GM21390 (cell line): Measurements from ENCODE around the gene HS1BP3.

Source experiments
- ATAC-seq: cut with Tn5 transposase; IDR thresholded peaks from one replicate; pipeline ENCODE4 v1.9.1; 2021; ENCODE audit not compliant: unreplicated experiment

HS1BP3 gene

DNA sequence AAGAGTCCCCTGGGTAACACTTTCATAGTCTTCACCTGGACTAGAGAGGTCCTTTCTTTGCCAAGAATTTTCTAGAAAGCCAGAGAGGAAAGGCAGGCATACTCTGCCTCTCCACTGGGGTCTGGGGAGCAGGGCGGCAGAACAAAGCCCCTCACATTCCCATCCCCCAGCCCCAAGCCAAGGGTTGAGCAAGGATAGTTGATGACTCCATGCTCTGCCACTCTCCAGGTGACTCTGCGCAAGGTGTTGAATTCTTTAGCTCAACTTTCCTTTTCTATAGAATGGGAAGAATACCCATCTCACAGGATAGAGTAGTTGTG is 13.1 kb upstream of the HS1BP3 start:
- no peak for ATAC-seq

DNA sequence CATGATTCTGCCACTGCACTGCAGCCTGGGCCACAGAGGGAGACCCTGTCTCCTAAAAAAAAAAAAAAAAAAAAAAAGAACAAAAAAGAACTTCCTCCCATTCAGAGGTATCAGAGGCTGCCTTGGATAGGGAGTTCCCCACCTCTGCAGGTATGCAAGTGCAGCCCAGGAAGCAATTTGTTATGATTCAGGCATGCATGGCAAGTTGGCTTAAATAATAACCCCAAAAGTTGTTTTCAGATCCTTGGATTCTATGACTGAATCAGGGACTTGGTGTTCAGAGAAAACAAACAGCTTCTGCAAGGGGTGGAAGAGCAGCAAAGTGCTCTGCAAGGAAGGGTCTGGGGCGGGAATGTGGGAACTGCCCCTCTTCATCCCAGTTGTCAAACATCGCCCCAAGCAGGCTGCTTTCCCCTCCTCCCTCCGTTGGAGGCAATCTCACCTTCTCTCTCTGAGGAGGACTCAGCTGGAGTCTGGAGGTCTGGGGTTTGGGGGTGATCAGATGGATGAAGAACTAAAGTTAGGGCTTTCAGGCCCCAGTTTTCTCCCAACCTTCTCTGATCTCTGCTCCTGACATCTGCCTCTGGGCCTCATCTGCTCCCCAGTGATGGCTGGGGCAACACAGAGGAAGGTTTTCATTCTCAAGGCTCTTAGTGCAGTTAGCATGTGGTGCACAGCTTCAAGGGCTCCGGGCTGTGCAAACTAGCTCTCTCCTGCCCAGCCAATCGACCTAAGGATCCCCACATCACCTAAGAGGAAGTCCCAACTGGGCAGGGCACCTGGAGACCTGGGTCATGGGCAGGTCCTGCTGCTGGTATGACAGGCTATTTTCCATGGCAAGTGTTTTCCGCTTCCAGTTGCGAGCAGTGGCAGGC is 12.5 kb upstream of the HS1BP3 start:
- ATAC-seq: no peak

DNA sequence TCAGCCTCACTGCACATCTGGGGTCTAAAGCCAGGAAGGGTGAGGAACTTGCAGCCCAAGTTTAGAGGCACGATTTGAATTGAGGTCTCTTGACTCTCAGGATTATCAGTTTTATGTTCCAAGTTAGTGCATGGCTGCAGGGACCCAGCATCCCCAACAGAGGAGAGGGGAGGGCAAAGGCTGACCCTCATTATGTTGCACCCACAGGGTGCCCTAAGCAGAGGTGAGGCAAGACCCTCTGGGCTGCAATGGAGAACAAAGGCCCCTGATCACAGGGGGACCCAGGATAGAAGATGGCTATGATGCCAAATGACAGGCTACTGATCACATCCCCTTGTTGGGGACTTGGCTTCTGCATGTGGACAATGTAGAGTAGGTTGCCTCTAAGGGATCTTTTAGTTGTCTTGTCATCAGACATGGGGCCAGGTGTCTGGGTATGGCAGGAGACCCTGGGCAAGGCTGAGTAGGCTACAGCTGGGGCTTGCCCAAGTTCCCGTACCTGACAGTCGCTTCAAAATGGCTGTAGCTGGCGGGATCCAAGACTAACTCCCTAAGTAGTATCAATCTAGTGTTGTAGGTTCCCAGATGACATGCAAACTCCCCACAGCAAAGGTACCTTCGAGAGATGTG is 11.5 kb upstream of the HS1BP3 start:
- ATAC-seq: no peak

DNA sequence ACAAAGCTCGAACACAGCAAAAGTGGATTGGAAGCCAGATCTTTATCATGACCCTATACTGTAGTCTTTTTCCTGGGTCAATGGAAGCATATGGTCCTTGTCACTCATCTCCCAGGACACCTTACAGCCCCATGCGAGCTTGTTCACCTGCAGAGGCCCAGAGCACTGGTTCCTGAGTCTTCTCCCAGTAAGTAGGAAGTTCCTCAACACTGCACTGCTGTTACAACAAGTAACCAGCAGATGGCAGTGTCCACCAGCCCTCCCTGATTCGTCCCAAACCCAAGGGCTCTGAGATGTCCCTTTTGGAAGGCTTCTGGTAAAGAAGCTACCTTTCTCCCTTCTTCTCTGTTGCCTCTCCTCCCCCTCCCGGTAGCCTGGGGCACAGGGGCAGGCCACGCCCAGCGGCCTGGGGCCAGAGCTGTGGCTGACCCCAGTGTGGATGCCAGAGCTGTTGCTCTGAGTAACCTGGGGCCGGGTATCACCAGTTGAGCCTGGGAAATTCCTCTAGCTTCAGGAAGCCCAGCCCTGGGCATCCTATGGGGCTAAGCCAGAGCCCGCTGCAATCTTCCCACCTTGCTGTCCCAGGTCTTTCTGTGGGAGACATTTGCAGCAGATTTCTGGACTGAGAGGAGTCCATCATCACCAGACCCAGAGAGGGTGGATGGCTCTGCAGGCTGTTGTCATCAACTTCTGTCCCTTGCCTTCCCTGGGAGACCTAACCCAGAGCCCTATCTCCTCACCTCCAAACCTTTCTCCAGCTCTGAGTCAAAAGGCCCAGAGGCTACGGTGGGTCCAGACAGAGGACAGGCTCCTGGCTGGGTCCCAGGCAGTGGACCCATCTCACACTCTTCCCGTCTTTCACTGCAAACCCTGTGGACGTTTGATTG is 10.8 kb upstream of the HS1BP3 start:
- peak; percentile 60 for ATAC-seq

DNA sequence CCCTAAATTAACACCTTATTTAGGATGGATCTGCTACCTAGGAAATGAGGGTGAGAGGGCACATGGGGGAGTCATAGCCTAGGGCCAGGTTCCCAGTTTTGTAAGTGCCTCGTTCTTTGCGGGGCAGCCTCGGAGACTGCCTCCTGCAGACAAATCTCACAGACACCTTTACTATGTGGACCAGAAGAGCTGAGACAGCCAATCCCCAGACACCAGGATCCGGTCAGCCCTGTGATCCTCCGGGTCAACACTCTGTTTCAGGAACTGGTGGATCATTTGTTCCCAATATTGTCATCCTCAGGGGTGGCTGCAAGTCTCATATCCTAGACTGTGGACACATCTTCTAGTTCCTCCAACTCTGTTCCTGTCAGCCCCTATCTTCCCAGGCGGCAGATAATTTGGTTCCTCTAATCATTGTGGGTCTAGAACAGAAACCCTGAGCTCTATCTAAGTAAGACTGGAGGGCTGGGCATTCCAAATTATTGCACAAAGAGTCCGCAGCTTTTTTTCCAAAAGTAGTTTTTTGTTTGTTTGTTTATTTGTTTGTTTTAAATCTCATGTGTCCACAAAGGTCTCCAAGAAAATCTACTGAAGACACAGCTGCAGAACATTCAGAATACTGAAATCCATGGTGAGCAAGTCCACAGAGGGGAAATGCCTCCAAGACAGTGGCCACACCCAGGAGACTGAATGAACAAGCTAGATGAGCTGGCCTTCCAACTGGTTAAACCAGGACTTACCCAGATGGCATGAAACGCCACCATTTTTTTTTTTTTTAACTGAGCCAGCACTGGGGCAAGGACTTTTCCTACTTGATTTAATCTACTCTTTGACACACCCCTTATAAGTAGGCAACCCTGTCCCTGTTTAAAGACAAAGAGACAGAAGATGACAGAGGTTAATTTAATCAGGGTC is 9.9 kb upstream of the HS1BP3 start:
- no peak for ATAC-seq

DNA sequence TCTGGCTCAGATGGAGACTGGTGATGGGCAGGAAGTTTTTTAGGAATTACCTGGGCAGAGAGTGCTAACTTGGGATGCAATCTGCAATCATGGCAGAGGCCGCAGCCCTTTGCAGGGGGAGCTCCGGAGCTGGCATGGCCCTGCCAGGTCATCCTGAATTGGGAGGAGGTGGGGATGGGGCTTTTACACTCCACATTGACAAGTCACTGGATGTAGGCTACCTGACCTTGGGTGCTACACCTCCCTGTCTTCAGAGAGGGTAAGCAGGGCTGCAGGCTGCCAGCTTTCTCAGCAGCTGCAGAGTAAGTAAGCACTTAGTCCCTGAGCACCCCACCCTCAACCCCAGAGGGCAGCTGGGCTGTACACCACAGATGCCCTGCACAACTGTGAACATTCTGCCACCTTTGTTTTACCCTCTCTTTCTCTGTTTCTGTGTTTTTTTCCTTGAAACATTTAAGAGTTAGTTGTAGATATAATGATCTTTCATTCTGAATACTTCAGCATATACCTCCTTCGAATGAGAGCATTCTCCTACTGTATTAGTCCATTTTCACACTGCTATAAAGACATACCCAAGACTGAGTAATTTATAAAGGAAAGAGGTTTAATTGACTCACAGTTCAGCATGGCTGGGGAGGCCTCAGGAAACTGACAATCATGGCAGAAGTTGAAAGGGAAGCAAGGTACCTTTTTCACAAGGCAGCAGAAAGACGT is 6.8 kb upstream of the HS1BP3 start:
- no peak for ATAC-seq

DNA sequence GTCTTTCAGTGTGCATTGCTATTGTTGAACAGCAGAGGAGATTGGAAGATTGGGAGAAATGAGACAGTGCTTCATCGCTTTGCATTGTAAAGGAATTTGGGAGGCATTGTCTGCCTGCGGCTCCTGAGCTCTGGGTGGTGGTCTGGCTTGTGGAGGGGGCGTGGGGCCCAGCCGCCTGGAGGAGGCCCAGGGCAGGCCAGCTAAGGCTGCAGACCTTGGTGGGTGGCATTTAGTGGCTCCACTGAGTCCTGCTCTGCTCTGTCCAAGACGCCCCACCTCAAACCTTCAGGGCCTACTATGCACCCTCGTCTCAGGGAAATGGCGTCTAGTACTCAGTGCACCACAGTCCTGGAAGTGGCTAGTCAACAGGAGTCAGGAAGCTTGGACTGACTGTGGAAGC is 5.7 kb upstream of the HS1BP3 start:
- ATAC-seq: no peak

DNA sequence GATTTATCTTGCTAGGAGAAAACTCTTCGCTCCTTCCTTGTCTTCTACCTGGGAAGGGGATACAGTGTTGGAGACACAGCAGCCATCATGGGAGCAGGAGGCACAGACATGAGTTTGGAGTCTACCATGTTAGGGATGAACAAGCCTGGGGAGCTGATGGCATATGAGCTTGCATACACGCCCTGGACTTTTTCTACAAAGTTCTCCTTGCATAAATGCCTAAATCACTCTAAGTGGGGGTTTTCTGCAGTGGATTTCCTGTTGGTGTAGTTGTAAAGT is 3.6 kb upstream of the HS1BP3 start:
- ATAC-seq: no peak

DNA sequence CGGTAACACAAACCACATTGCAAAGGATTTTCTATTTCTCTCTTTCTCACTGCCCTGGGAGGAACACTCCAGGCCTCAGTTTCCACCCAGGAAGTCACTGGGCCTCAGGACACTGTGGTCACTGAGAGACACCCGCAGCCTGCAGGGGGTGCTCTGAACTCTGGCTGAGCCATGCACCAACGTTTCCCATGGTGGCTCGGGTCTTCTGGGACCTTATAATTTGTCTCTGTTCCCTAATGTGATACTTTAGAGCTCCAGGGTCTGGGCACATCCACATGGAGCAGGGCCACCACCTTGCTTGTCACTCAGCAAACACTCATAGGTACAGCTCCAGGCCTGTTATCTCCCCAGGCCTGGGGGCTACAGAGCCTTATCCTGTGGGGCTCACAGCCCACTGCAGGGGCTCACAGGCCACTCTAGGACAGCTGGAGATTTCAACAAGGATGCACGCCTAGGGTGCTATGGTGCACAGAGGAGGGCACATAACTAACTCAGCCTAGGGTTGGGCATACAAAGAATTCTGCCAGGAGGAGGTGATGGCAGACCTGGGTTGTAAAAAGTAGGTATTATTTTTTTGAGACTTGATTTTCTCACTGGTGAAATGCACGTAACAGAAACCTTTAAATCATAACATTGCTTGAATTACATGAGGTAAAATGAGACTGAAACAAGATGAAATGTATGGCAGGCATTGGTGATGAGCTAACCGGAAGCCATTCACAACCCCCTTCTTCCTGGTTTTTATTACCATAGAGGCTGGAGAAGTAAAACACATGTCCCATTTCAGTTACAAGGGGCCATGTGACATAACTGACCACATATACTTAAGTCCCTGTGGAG is 3.0 kb upstream of the HS1BP3 start:
- ATAC-seq: no peak

DNA sequence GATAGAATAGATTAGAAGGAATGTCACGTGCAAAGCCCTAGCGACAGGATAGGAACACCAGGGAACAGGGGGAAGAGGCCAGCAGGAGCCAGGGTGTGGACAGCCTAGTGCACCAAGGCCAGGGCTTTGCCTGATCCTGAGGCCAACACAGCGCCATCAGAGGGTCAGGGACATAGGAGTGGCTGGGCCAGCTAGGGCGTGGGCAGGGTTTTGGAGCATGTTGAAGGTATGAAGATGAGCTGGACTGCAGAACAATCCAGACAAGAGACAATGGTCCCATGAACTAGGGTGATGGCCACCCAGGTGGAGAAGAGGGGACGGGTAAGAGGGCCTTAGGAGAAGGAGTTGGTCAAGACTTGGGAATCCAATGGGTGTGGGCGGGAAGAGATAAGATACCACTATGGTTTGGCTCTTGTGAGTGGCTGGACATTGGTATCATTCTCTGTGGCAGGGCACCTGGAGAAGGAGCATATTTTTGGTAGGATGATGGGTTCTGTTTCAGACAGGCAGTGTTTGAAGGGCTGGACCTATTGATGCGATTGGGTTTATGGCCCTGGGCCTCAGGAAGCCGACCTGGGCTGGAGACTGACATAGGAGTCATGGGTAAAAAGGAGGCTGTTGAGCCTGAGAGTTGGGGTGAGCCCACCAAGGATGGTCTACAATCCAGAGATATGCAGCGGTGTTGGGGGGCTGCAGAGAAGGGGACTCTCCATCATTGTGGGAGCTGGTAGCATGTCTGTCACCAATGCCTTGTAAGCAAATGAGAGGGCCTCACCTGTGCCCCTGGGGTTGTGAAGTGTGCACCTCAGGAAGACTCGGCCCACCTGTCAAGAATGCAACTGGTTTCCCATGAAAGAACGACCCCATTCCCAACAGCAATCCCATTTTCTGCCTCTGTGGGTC is 2.0 kb upstream of the HS1BP3 start:
- no peak for ATAC-seq

DNA sequence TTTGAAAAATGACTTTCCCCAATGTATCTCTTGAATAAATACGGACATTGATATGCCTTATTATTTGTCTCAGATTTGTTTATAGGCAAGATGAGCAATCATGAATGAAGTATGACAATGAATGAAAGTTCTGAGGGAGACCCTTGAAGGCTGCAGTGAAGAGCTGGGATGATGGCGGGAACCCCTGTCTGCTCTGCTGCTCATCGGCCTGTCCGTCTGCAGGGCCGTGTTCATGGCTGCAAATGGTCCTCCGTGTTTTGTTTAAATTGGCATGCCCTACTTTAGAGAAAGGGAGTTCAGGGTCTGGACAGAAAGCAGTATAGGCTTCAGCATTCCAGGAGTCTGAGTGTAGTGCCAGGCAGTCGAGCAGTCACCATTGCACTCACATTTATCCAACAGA is 1.2 kb upstream of the HS1BP3 start:
- no peak for ATAC-seq

DNA sequence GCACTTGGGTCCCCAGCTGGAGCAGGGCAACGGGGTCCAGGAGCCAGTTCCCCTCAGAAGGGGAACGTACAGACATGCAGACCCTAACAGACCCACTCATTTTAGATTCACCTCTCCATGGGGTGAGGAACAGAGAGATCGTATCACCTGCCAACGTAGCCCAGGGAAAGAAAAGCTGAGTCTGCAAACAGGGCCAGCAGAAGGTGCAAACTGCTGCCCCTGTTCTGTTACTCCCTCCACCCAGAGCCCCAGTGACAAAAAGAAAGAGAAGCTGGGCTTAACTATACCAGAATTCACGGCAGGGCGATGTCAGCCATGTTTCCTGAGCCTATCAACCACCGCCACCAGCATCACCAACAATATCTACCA is 817 bp upstream of the HS1BP3 start:
- ATAC-seq: no peak

DNA sequence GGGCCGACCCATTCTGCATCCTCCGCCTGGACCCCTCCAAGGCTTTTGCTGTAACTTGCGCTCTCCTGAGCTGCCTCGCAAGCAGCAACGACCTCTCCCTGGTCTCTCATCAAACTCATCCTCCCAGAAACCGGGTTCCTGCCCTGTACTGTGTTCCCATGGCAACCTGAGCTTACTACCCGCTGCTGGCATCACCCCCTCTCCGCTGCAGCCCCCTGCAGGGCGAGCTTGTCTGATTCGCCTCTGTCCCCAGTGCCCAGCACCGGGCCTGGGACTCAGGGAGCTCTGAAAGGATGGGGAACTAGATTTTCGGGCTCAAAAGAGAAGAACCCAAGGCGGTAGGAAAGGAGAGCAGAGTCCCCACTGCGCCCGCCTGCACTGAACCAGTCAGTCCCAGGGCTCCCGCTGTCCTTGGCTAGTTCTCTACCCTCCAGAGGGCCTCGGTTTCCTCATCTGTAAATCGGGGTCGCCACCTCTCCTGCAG is 463 bp downstream of the HS1BP3 start:
- ATAC-seq: no peak

DNA sequence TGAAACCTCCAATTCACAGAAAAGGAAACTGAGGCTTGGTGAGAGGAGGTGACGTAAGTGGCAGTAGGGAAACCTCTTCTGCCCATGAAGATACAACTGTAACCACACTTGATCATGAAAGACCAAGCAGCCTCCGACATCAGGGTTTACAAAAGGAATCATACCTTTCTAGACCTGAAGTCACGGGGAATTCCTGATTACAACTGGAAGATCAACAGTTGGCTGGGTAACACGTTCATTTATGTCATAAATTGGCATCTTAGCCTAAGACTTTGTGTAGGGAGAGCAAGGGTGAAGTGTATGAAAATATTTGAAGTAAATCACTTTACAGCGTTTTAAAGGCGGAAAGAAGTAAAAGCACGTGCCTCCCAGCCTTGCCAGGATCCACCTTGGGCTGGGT is 922 bp downstream of the HS1BP3 start:
- ATAC-seq: no peak

DNA sequence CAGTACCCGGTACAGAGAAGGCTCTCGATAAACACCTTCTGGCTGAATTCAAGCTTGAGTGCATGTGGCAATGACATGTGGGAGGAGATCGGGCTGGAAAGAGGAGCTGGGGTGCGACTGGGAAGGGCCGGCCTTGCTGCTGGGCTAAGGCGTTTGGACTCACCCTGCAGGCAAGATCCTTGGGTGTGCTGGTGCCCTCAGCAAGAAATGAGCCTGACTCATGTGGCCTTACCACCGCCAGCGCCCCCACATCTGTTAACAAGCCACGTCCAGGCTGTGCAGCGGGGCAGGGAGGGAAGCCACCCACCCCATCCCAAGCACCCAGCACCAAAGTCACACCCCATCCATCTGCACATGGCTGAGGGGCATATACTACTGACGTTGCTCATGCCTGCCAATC is 1.3 kb downstream of the HS1BP3 start:
- ATAC-seq: no peak

DNA sequence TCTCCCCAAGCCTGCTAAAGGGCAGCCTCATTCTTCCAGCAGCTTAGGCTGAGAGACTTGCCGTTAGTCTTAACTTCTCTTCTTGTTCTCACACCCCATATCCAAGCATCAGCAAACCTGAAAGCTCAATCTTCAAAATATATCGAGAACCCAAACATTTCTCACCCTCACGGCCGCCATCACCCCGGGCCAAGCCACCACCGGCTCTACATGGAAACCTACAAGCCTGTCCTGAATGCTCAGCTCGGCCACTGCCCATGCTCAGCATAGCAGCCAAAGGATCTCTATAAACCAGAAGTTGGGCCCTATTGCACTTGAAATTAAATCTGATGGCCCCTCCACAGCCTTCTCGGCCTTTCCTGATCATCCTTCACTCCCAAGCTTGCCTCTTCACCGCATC is 2.1 kb downstream of the HS1BP3 start:
- ATAC-seq: no peak

DNA sequence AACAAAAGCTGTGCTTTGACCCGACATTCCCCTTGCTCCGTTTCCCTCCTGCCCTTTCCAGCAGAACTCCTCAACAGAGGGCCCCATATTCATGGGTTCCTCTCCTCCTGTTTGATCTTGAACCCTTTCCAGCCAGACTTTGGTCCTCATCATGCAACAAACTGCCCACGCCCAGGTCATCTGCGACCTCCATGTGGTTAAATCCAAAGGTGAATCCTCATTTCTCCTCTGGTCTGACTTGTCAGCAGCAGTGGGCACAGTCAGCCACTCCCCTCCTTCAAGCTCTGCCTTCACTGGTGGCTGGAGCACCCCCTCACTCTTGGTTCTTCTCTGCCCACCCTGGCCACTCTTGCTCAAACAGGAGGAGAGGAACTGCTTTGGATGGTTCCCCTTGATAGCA is 2.7 kb downstream of the HS1BP3 start:
- no peak for ATAC-seq

DNA sequence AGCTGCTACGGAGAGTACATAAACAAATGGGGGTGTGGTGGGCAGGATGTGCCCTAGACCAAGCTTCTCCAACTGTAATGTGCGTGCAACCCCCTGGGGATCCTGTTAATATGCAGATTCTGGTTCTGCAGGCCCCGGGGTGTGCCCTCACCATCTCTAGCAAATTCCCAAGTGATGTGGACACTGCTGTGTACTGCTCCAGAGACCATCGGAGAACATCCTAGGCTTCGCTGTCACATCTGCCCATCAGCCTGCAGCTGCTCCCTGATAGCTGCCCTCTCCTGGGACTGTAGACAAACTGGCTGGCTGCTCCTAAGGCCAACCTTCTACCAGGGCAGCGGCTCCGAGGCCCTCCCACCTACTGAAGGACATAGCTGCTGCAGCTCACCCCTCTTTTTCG is 3.2 kb downstream of the HS1BP3 start:
- ATAC-seq: no peak
